ENCODE results near the gene CACNA2D2.
A peak's percentile ranks its signal among the peaks of the same experiment; 100 is the strongest.

CACNA2D2 gene

GRCh38 chr3:50530001-50530970, 26.9 kb upstream of the CACNA2D2 start:
- Histone ChIP-seq H3K27ac (no peak overlapping the region), H2AFZ (peak overlapping the region; percentile 70), H3K27me3 (ENCODE audit: control insufficient read depth, insufficient read depth, low read length) (no peaks in the 10 kb centered on the region), H3K9ac (no peak overlapping the region), H3K4me3 (ENCODE audit: low read depth, low read length) (no peak overlapping the region), H3K36me3 (ENCODE audit: control insufficient read depth, insufficient read depth, low read length) (no peaks in the 10 kb centered on the region), H3K4me1 (no peaks in the 10 kb centered on the region), H3K9me3 (ENCODE audit: control insufficient read depth, low read length) (no peaks in the 10 kb centered on the region), H3K4me2 (ENCODE audit: low read length) (no peak overlapping the region), H3K79me2 (no peaks in the 10 kb centered on the region)
- no peak for TF ChIP-seq CTCF (IDR thresholded peaks at IDR 0.05)

GRCh38 chr3:50525987-50526386, 22.6 kb upstream of the CACNA2D2 start:
- Histone ChIP-seq H3K9me3 (ENCODE audit: control insufficient read depth, low read length) (no peaks in the 10 kb centered on the region), H3K27ac (no peak overlapping the region), H3K79me2 (no peaks in the 10 kb centered on the region), H3K9ac (no peak overlapping the region), H3K27me3 (ENCODE audit: control insufficient read depth, insufficient read depth, low read length) (no peaks in the 10 kb centered on the region), H3K4me1 (no peaks in the 10 kb centered on the region), H3K4me2 (ENCODE audit: low read length) (no peak overlapping the region), H2AFZ (no peak overlapping the region), H3K36me3 (ENCODE audit: control insufficient read depth, insufficient read depth, low read length) (no peaks in the 10 kb centered on the region), H3K4me3 (ENCODE audit: low read depth, low read length) (no peak overlapping the region)
- TF ChIP-seq CTCF (IDR thresholded peaks at IDR 0.05) = no peak

- Histone ChIP-seq H3K27me3 (ENCODE audit: control insufficient read depth, insufficient read depth, low read length) (no peaks in the 10 kb centered on the region), H3K79me2 (no peaks in the 10 kb centered on the region), H3K27ac (no peak overlapping the region), H3K4me3 (ENCODE audit: low read depth, low read length) (no peak overlapping the region), H3K36me3 (ENCODE audit: control insufficient read depth, insufficient read depth, low read length) (no peaks in the 10 kb centered on the region), H3K9ac (no peak overlapping the region), H2AFZ (no peak overlapping the region), H3K4me2 (ENCODE audit: low read length) (no peak overlapping the region), H3K9me3 (ENCODE audit: control insufficient read depth, low read length) (no peaks in the 10 kb centered on the region), H3K4me1 (no peaks in the 10 kb centered on the region)
- TF ChIP-seq CTCF (IDR thresholded peaks at IDR 0.05) = no peak
These were observed 21.9 kb upstream of the CACNA2D2 start for GRCh38 chr3:50525191-50525910.

- Histone ChIP-seq H3K79me2 (no peaks in the 10 kb centered on the region), H3K4me1 (no peaks in the 10 kb centered on the region), H3K4me3 (ENCODE audit: low read depth, low read length) (no peak overlapping the region), H3K9ac (no peak overlapping the region), H3K36me3 (ENCODE audit: control insufficient read depth, insufficient read depth, low read length) (no peaks in the 10 kb centered on the region), H3K27ac (no peak overlapping the region), H3K4me2 (ENCODE audit: low read length) (no peak overlapping the region), H2AFZ (no peak overlapping the region), H3K27me3 (ENCODE audit: control insufficient read depth, insufficient read depth, low read length) (no peaks in the 10 kb centered on the region), H3K9me3 (ENCODE audit: control insufficient read depth, low read length) (no peaks in the 10 kb centered on the region)
- no peak for TF ChIP-seq CTCF (IDR thresholded peaks at IDR 0.05)
These were observed 21.3 kb upstream of the CACNA2D2 start for GRCh38 chr3:50524746-50525145.

Data from parathyroid adenoma (tissue), 2 donors.